ENCODE measurements around the gene RPS15.

DNA sequence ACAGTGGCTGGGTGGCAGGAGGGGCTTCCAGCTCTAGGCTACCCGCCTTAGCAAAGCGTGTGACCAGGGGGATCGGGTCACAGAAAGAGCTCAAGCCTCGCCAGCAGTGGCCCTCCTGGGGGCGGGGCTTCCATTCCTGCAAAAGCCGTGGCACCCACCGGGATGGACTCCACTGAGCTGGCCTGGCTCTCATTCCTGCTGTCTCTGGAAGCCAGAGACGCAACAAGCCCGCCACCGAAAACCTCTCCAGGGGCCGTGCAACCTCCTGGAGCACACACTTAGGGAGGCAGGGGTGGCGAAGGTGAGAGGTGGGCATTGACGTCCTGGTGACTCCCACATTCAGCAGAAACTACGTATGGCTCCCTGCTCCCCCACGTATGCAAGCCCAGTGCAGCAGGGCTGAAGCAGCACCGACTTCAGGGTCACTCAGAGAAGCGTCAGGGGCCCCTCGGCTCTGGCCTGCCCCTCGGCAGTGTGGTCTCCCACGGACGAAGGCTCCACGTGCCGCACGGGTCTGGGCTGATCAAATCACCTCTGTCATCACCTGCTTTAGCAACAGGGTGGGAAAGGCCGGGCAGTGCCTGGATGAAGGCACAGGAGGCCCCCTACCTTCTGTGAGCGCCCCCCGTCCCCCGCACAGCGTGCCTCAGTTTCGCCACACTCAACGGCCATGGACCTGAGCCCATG is 37.7 kb downstream of the RPS15 start:
- TF ChIP-seq, protein P1, sequence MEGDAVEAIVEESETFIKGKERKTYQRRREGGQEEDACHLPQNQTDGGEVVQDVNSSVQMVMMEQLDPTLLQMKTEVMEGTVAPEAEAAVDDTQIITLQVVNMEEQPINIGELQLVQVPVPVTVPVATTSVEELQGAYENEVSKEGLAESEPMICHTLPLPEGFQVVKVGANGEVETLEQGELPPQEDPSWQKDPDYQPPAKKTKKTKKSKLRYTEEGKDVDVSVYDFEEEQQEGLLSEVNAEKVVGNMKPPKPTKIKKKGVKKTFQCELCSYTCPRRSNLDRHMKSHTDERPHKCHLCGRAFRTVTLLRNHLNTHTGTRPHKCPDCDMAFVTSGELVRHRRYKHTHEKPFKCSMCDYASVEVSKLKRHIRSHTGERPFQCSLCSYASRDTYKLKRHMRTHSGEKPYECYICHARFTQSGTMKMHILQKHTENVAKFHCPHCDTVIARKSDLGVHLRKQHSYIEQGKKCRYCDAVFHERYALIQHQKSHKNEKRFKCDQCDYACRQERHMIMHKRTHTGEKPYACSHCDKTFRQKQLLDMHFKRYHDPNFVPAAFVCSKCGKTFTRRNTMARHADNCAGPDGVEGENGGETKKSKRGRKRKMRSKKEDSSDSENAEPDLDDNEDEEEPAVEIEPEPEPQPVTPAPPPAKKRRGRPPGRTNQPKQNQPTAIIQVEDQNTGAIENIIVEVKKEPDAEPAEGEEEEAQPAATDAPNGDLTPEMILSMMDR (optimal IDR thresholded peaks at IDR 0.05 in 1 of 3, IDR thresholded peaks at IDR 0.05 in 1 of 3, conservative IDR thresholded peaks at IDR 0.05 in 1 of 3; ENCODE audit: extremely low read depth in 1 of 3, insufficient read depth in 2 of 3, low read length in 3 of 3): no peak
- no peak for TF ChIP-seq EZH2 (IDR thresholded peaks at IDR 0.05; ENCODE audit: low read length)

Data from keratinocyte (primary cell).